SK-N-SH (cell line): ENCODE measurements around the gene NR1D2. TPM values are rescaled to one million over a fixed set of nuclear protein-coding genes. Genes with fewer than 3 reads are reported as not detected.

Source experiments
- CTCF ChIA-PET: fragments of 300-600, 350-600 bp; formaldehyde crosslinking; extraction: SDS; loops from one replicate; lab custom pipeline; 2021; lab: Yijun Ruan, JAX
- POLR2A ChIA-PET: fragments of 350-600 bp; sonication (Branson Sonifier 250); formaldehyde crosslinking; extraction: SDS; loops from one replicate; lab custom pipeline; 2020; ENCODE audit warnings: antibody characterized with exemption, inconsistent platforms; lab: Yijun Ruan, JAX
- DNase-seq: peaks from one replicate; pipeline ENCODE4 v3.0.0; 2012
- H2AFZ ChIP-seq: fragments of 200-600 bp; sonication (generic); 2 replicates; pipeline ENCODE4 v1.8.1; 2016; ENCODE audit warnings: antibody characterized with exemption, mild to moderate bottlenecking, low read depth
- H3F3A ChIP-seq: fragments of 200-600 bp; sonication (generic); replicated peaks from 2 replicates; pipeline ENCODE3; 2016; ENCODE audit warnings: antibody characterized with exemption, mild to moderate bottlenecking; ENCODE audit not compliant: insufficient read depth
- H3K27ac ChIP-seq, 2 experiments: fragments of 200-500 bp in 1 of 2; fragments of 200-600 bp in 1 of 2; sonication (Bioruptor generic) in 1 of 2; sonication (generic), shearing (Covaris generic) in 1 of 2; 2 replicates each; pipeline versions ENCODE4 v1.5.1 to v1.6.1; 2014 to 2016; ENCODE audit warnings: low read depth in 2 of 2, inconsistent platforms in 1 of 2, low read length in 1 of 2, mild to moderate bottlenecking in 1 of 2, mixed read lengths in 1 of 2
- H3K27me3 ChIP-seq: fragments of 200-600 bp; sonication (generic), shearing (Covaris generic); 2 replicates; pipeline ENCODE4 v1.6.1; 2016; ENCODE audit warnings: mixed run types; ENCODE audit not compliant: insufficient read depth
- H3K36me3 ChIP-seq, 2 experiments: fragments of 200-500 bp in 1 of 2; fragments of 200-600 bp in 1 of 2; sonication (Bioruptor generic) in 1 of 2; sonication (generic) in 1 of 2; replicated peaks in 1 of 2; 2 replicates each; pipeline versions ENCODE3 to v1.5.1; 2014 to 2016; ENCODE audit warnings: low read length in 1 of 2, mild to moderate bottlenecking in 1 of 2; ENCODE audit not compliant: insufficient read depth in 2 of 2, control insufficient read depth in 1 of 2
- H3K4me1 ChIP-seq, 2 experiments: fragments of 200-500 bp in 1 of 2; fragments of 200-600 bp in 1 of 2; sonication (Bioruptor generic) in 1 of 2; sonication (generic), shearing (Covaris generic) in 1 of 2; 2 replicates each; pipeline versions ENCODE4 v1.5.1 to v1.6.1; 2014 to 2016; ENCODE audit warnings: low read depth in 1 of 2, low read length in 1 of 2, mixed run types in 1 of 2; ENCODE audit not compliant: insufficient read depth in 2 of 2, control insufficient read depth in 1 of 2
- H3K4me2 ChIP-seq: fragments of 200-600 bp; sonication (generic), shearing (Covaris generic); 2 replicates; pipeline ENCODE4 v1.6.1; 2017; ENCODE audit warnings: mixed run types
- H3K4me3 ChIP-seq, 2 experiments: fragments of 200-500 bp in 1 of 2; fragments of 200-600 bp in 1 of 2; sonication (Bioruptor generic) in 1 of 2; sonication (generic), shearing (Covaris generic) in 1 of 2; 2 replicates each; pipeline versions ENCODE4 v1.5.1 to v1.8.1; 2014 to 2016; ENCODE audit warnings: low read depth in 2 of 2, inconsistent platforms in 1 of 2, low read length in 1 of 2, mild to moderate bottlenecking in 1 of 2, mixed read lengths in 1 of 2, moderate library complexity in 1 of 2
- H3K79me2 ChIP-seq: fragments of 200-600 bp; sonication (generic); 2 replicates; pipeline ENCODE4 v1.8.1; 2017; ENCODE audit warnings: mild to moderate bottlenecking; ENCODE audit not compliant: insufficient read depth
- H3K9ac ChIP-seq: fragments of 200-600 bp; sonication (generic); 2 replicates; pipeline ENCODE4 v1.6.1; 2017; ENCODE audit warnings: mixed run types
- H3K9me2 ChIP-seq: fragments of 200-600 bp; sonication (generic); 2 replicates; pipeline ENCODE4 v1.6.1; 2017; ENCODE audit warnings: mixed run types
- H3K9me3 ChIP-seq: fragments of 200-600 bp; sonication (generic); 2 replicates; pipeline ENCODE4 v1.6.1; 2017; ENCODE audit warnings: mixed run types, mild to moderate bottlenecking, moderate library complexity
- H4K20me1 ChIP-seq: fragments of 200-600 bp; sonication (generic); 2 replicates; pipeline ENCODE4 v1.6.1; 2017; ENCODE audit warnings: mild to moderate bottlenecking, mixed run types; ENCODE audit not compliant: insufficient read depth
- EP300 ChIP-seq, 2 experiments: IDR thresholded peaks; 2 replicates each; pipeline versions ENCODE4 v1.4.0 to v1.6.1; 2012; ENCODE audit warnings: borderline replicate concordance in 1 of 2, low read depth in 1 of 2, low read length in 1 of 2
- EZH2phosphoT487 ChIP-seq: fragments of 200-600 bp; sonication (generic); IDR thresholded peaks from 2 replicates; pipeline ENCODE4 v1.6.1; 2017; ENCODE audit warnings: low read depth, mixed run types, mild to moderate bottlenecking, antibody characterized with exemption, moderate library complexity, borderline replicate concordance
- FOXM1 ChIP-seq: IDR thresholded peaks from 2 replicates; pipeline ENCODE4 v1.4.0; 2012; ENCODE audit warnings: low read depth, mild to moderate bottlenecking
- GABPA ChIP-seq: IDR thresholded peaks from 2 replicates; pipeline ENCODE4 v1.4.0; 2012; ENCODE audit warnings: low read depth, mild to moderate bottlenecking
- GATA2 ChIP-seq: sonication (generic); formaldehyde crosslinking; IDR thresholded peaks from 2 replicates; pipeline ENCODE4 v1.5.0; 2020; ENCODE audit warnings: mild to moderate bottlenecking, missing genetic modification reagents
- JUND ChIP-seq: IDR thresholded peaks from 2 replicates; pipeline ENCODE4 v1.4.0; 2012
- MXI1 ChIP-seq: IDR thresholded peaks from 2 replicates; pipeline ENCODE4 v1.6.1; 2012; ENCODE audit warnings: mild to moderate bottlenecking, low read depth, low read length, improper control_type of control experiment
- NFIC ChIP-seq: IDR thresholded peaks from 2 replicates; pipeline ENCODE4 v1.4.0; 2012; ENCODE audit warnings: borderline replicate concordance
- NRF1 ChIP-seq: IDR thresholded peaks from 2 replicates; pipeline ENCODE4 v1.6.1; 2012; ENCODE audit warnings: low read depth, mild to moderate bottlenecking, low read length
- PBX3 ChIP-seq: IDR thresholded peaks from 2 replicates; pipeline ENCODE4; 2012
- POLR2AphosphoS5 ChIP-seq: IDR thresholded peaks from 2 replicates; pipeline ENCODE4 v1.6.1; 2012; ENCODE audit warnings: low read depth, low read length
- RCOR1 ChIP-seq: fragments of 150-350 bp; IDR thresholded peaks from 2 replicates; pipeline ENCODE4 v1.6.1; 2017; ENCODE audit warnings: antibody characterized with exemption, low read length
- REST ChIP-seq: IDR thresholded peaks from 2 replicates; pipeline ENCODE4 v1.6.1; 2012; ENCODE audit warnings: mild to moderate bottlenecking, low read depth, low read length, moderate library complexity
- SIN3A ChIP-seq: IDR thresholded peaks from 2 replicates; pipeline ENCODE4 v1.6.1; 2012; ENCODE audit warnings: low read depth, mild to moderate bottlenecking, low read length, moderate library complexity, borderline replicate concordance
- SMC3 ChIP-seq: IDR thresholded peaks from 2 replicates; pipeline ENCODE4 v1.6.1; 2012; ENCODE audit warnings: low read depth, low read length, improper control_type of control experiment
- TCF12 ChIP-seq: IDR thresholded peaks from 2 replicates; pipeline ENCODE4 v1.4.0; 2012
- TEAD4 ChIP-seq: IDR thresholded peaks from 2 replicates; pipeline ENCODE4 v1.4.0; 2012; ENCODE audit warnings: mild to moderate bottlenecking, borderline replicate concordance; ENCODE audit not compliant: insufficient read depth
- YY1 ChIP-seq: IDR thresholded peaks from 2 replicates; pipeline ENCODE4 v1.4.0; 2012; ENCODE audit warnings: low read depth, mild to moderate bottlenecking
- WGBS: methylation state at CpG from one replicate; pipeline ENCODE4 v1.1.6; 2017; ENCODE audit warnings: low lambda C conversion rate; 5-methylcytosine and 5-hydroxymethylcytosine counted together
- polyA plus RNA-seq, 3 experiments: library from polyadenylated mRNA; depleted of rRNA; stranded (reverse); fragments of >200 nt; gene quantifications; 2 replicates each; pipeline ENCODE4 v1.2.3, GENCODE V29; 2012
- TF ChIP-seq, protein P1 (sequence below): fragments of 150-350 bp; IDR thresholded peaks from 2 replicates; pipeline ENCODE4 v1.6.1; 2017; ENCODE audit warnings: antibody characterized with exemption, low read length, low read depth, borderline replicate concordance

The NR1D2 gene
- polyA plus RNA-seq, 1 of the 3 experiments (the other 2 are of a cell fraction): 12.0 TPM

DNA sequence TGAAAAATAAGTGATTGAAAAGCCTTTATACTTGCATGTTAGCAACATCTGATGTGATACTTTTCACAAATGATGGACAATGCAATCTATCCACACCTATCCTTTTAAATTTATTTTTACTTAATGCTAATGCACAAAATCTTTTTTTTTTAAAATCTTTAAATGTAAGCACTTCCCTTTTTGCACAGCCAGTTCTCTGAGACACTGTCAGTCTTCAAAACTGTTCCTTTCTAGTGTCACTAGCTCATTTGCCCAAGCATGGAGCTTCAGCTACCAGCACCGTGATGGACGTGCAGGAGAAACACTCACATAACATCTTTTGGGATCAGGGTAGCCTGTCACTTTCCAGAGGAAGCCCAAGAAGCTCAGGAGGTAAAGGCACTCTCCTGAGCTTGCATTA, 50.1 kb downstream of the NR1D2 start (continued):
- no peak for TF ChIP-seq TEAD4
- no peak for TF ChIP-seq MXI1

- H2AFZ ChIP-seq: no peak overlapping the region
- peaks cover 28 to 45% of the 10 kb centered on the region in 2 experiments for H3K4me1 ChIP-seq
- no peak overlapping the region for H3K9ac ChIP-seq
- no peaks in the 10 kb centered on the region for H3K79me2 ChIP-seq
- H3K9me3 ChIP-seq: no peaks in the 10 kb centered on the region
- H3K27ac ChIP-seq: no peak overlapping the region; a peak in 1 of 4 replicates
- TF ChIP-seq SMC3 (no peak), RCOR1 (no peak), EZH2phosphoT487 (no peak), GATA2 (CRISPR knock-in tag) (no peak), EP300 (IDR thresholded peaks at IDR 0.05; ENCODE audit: borderline replicate concordance in 1 of 2, low read depth in 1 of 2, low read length in 1 of 2) (peak in 1 of 2 experiments; percentile 38; a peak in 1 of 4 replicates), REST (no peak), NRF1 (no peak), GABPA (no peak), NFIC (no peak; the same call in 1 of the 2 replicates), YY1 (no peak), TCF12 (peak; percentile 67), POLR2AphosphoS5 (no peak), SIN3A (no peak), FOXM1 (no peak), PBX3 (peak; percentile 80), JUND (0 out of 2 replicates have a peak, but pooled peaks have one; percentile 37)
- TF ChIP-seq, protein P1, sequence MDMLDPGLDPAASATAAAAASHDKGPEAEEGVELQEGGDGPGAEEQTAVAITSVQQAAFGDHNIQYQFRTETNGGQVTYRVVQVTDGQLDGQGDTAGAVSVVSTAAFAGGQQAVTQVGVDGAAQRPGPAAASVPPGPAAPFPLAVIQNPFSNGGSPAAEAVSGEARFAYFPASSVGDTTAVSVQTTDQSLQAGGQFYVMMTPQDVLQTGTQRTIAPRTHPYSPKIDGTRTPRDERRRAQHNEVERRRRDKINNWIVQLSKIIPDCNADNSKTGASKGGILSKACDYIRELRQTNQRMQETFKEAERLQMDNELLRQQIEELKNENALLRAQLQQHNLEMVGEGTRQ: no peak
- H3K36me3 ChIP-seq: no peaks in the 10 kb centered on the region
- POLR2A ChIA-PET: interaction anchor here (6.4 kb wide), 1 partner anchor 79 kb away, joined by 49 read pairs; the partner anchor contains the start of genes NKIRAS1 and RPL15
- no peaks in the 10 kb centered on the region for H4K20me1 ChIP-seq
- DNase-seq: no peak
- H3F3A ChIP-seq: peaks cover 9% of the 10 kb centered on the region
- H3K4me2 ChIP-seq: no peak overlapping the region
- no peak overlapping the region for H3K4me3 ChIP-seq
- no peaks in the 10 kb centered on the region for H3K9me2 ChIP-seq
- CTCF ChIA-PET: interaction anchor here (2.5 to 5.6 kb wide), 4 partner anchors 108 to 687 kb away, joined by 9 to 38 read pairs (median 18); no protein-coding TSS in a partner anchor
- WGBS: 66% methylated on average over 3 of the region's 3 CpGs
- no peaks in the 10 kb centered on the region for H3K27me3 ChIP-seq
Measured at GRCh38 chr3:23996095-23996524, 51.0 kb downstream of the NR1D2 start.
